CD4-positive, alpha-beta T cell treated with Interleukin-4 for 1 hour (primary cell): ENCODE data around the gene MRPS23.

Experiments
- DNase-seq, 2 donors: peaks; one replicate each; pipeline ENCODE4 v3.0.0-alpha.2; 2020 to 2022

Gene MRPS23

DNA sequence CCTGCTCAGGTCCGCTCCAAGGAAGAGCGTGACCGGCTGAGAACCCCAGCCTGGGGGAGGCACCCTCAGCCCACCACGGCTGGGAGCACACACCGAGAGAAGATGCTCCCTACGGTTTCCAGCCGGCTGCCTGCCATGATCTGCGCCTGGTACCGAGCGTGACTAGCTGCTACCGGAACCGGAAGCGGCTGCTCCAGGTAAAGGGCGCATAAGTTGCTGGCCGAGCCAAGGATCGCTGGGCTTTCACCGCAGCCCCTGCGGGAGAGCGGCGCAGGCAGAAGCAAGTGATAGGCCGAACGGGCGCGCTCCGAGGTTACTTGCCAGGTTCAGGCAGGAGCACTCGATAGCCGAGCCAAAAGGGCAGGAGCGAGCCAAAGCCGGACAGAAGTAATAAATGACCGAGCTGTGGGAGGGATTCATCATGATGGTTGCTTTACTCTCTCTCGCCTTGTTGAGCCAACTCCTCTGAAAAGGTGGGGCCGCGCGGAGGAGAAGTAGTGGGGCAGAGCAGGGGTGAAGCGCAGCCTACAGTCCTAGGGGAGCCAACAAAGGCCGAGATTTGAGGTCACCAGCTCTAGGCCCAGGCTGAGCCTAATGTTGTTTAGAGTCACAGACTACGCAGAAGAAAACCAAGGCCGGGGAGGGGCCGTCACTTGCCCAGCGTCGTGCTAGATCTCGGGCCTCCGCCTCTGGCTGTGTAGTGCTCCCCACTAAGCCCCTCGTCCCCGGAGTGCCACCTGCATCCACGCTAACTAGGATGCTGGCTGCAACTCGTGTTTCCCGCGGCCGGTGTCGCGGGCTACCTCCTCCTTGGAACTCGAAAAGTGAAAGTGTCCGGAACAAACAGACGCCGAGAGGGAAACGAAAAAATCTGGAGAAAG lies at the start of gene MRPS23:
TSS of gene MRPS23 (minus strand) at position 171 of the 881 bp plus-strand sequence. CDS start at position 137, 34 bp downstream.
- DNase-seq = peak; percentile 97

DNA sequence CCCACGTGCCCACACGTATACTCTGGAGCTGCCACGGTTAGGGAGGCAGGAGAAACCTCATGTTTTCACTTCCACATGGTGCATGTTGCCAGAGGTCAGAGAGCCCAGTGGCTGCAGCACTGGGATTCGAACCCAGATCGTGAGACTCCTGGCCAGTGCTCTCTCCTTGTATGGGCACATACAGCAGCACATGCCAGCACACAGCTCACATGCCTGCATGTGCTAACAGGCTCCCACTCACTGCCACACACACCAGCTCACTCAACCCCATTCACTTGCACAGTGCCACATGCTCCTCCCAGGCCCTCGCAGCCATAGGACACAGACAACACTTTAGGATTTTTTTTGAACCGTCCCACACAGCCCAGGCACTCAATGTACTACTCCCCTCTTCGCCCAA lies 49.5 kb upstream of the MRPS23 start:
- DNase-seq = no peak

DNA sequence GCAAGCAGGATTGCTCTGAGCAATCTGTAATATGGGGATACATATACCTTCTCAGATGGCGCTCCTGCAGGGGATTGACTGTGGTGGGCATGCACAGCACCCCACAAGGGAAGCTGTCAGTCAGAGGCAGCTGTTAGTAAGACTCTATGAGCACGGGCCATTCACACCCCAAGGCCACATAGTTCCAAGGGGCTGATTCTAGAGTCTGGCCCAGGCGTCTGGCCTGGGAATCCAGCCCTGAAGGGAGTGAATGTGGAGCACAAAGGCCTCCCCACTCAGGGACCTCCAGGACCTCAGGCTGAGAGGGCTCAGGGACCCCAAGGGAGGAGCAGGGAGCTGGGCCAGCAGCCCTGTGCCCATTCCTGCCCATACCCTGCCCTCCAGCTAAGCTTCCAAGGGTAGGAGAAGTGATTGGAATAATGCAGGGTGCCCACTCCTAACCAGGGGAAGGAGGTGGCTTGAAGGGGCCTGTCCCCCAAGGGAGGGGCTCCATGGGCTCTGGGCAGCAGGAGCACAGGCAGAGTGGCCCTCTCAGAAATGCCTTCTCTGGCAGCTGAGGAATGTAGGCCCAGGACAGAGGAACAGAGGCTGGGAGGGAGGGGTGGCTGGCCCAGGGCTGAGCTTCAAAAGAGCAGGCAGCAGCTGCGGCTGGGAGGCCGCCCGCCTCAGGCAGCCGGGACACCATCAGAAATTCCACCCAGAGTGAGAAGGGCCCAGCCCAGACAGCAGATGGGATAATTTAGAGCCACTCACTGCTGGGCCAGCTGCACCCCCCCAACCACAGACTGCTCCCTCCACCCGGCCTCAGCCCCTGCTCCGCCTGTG lies 48.9 kb upstream of the MRPS23 start:
- no peak for DNase-seq

DNA sequence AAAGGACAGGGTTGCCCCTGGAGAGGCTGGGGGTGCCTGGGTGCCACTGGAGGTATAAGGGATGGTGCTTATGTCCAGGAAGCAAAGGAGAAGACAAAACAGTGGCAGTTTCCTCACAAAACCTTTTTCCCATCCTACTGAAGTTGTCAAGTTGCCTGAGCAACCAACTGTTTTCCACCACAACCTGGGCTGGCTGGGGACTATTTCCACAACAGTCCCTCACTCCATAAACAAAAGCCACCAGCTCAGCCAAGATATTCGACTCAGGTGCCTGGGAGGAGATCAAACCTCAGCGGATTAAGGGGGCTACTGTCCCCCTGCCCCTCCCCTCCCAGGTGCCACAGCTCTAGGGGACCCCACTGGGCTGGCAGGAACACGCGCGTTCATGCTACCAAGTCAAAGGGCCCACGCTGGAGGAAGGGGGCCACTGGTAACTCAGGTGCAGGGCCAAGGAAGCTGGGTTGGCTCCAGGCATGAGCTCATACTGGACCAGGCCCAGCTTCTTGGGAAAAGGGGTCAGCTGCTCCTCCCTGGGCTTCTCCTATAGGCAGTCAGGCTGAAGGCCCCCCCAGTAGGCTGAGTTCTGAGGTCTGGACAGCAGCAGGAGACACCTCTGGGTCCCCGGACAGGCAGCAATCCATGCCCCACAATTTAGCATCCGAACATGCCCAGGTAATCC lies 45.7 kb upstream of the MRPS23 start:
- no peak for DNase-seq

DNA sequence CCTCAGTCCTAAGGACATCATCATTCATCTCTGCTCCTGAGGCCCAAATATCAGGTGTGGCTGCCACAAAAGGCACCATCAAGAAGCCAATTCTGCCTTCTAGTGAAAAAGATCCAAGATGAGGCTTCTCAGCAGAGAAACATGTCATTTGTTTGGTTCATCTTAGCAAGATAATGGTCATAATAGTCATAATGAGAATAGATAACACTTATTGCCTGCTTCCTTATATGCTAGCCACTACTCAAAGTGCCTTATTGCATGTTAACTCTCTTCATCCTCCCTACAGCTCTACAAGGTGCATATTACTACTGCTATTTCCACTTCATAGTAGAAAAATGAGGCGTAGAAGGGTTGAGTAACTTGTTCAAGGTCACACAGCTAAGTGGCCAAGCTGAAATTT lies 45.0 kb upstream of the MRPS23 start:
- DNase-seq = no peak

- DNase-seq = peak; percentile 14 to 76
Observed at GRCh38 chr17:57892820-57893595, 43.2 kb upstream of the MRPS23 start.

DNA sequence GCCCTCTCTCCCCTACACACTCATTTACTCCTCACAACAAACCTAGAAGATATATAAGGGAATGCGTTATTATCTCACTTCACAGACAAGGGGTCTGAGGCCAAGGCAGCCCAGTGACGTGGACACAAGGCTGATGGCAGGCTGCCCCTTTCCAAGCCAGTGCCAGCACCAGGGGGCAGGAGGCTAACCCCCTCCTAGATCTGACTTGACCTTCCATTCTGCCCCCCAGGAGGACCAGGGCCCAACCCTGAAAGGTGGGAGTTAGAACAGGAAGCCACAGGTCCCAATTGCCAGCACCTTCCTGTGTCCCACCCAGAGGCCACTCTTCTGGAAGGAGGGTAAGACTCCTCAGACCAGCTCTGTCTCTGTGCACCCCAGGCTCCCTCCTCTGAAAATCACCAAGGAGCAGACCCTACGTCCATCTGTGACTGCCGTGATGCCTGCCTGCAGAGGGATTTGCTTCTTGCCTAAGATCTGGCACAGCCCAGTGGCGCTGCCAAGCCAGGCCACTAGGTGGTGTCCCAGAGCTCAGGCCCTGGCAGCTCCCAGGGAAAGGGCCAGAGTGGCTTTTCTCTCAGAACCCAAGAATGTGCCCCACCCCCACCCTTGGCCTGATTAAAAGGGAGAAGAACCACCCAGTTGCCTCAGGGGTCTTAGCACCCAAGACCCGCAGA lies 42.4 kb upstream of the MRPS23 start:
- peak; percentile 78 for DNase-seq

- no peak for DNase-seq
Observed at GRCh38 chr17:57890857-57891232, 41.0 kb upstream of the MRPS23 start.

DNA sequence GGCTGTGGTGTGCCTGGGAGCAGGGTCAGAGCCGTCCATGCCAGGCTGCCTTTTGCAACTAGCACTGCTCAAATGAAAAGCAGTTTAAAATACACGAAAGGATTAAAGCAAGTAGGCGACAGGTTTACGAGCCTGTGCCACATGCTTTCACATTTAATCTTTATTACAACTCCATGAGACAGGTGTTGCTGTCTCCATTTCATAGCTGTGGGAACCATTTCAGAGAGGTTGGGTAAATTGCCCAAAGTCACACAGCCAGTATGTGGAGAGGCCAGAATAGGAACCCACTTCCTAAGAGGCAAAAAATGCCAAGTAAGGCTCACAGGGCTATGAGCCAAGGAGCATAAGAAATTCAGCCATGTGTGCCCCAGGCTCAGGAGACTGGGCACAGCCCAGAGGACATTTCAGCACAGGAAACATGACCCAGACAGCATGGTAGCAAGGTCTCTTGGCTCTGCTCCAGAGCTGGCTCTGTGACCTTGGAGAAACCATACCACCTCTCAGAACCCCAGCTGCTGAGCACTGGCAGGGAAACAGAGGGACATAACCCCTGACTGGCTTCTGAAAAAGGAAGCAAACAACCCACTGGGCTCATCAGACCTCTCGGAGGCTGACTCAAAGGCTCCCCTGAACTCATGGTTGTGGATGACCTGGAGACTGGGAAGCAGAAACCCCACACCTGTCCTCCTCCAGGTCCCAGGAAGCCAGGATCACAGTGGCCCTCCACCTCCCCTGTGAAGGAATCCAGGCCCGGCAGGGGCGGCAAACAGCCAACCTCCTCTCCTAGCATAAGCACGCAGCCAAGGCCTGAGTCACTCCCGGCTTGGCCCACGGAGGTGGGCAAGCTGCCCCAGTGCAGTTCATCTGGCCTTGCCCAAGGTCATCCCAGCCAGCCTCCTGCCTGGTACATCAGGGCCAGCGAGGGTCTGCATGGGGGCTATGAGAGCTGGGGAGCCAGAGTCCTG lies 40.3 kb upstream of the MRPS23 start:
- no peak for DNase-seq

DNA sequence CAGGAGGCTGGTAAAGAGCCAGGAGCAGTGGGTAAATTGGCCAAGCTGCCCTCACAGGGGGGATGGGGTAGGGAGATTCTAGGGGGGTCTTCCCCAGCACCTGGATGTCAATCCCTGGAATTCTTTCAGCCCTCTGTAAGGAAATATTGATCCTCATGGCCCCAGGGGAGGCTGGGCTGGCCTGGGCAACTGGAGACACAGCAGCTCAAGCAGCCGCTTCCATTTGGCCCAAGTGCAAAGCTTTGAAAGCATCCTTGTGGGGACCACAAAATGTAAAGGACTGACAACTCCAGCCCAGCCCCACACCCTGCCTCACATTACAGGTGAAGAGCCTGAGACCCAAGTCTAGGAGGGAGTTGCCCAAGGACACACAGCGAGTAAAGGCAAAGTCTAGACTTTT lies 39.4 kb upstream of the MRPS23 start:
- DNase-seq = no peak

DNA sequence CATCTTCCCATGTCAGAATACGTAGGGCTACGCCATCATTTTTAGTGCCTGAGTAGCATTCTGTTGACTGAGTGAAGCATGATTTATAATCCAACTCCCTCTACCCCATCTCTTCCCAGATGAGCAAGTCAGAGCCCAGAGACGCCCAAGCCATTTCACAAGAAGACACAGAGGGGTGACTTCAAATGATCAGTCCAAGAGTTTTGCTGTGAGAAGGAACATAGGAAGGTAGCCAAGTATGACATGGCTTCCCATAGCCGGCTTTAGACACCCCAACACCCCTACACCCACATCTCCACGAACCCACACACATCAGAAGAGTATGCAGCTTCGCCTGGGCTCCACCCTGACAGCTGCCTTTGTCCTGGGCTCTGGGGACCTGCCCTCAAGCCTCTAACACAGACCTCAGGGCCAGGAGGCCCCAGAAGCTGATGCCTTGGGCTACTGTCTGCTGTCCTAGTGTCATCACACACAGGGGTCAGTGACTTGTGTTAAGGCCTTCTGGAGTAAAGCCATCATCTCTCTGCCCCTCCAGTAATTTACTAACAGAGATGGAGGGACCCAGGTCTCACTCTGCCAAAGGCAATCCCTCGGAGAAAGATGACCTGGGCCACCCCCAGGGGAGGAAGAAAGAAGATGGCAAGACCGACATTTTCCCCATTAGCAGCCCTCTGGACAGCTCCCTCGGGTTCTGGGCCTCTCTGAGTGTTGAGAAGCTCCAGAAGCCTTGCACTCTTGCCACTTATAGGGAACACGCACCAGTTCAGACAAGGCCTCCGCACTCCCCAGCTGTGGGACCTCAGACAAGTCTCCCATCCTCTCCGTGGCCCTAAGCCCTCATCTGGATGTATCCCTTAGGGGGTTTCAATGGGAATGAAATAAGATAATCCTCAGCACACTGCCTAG lies 38.7 kb upstream of the MRPS23 start:
- DNase-seq = no peak

DNA sequence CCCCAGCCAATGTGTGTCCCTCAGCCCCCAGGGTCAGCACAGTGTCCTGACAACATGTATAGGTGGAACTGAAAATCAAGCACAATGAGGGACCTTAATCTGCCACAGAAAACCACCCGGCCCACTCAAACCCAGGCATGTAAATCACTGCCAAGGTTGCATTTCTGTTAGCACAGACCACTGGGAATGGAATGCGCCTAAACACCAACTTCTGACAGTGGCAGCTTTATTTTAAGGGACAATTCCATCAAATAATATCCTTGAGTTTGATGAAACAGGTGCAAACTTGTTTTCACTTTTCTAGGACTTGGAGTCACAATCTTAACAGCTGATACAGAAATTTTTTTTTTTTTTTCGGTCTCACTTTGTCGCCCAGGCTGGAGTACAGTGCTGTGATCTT lies 37.3 kb upstream of the MRPS23 start:
- no peak for DNase-seq

DNA sequence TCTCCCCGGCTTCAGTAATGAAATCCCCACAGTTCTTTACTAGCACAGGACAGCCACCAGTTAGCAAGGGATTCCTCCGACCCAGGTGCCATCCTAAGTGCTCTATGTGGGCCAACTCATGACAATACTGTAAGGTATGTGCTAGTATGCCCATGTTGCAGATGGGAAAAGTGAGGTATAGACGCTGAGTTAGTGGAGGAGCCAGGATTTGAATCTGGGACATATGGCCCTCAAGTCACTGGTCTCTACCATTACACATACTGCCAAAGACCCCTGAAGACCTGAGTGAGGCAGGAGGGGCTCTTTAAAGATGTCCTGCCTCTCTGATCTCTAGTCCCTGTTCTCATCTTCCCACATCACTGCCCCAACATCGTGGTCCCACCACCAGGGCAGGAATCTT lies 36.2 kb upstream of the MRPS23 start:
- DNase-seq = no peak

GRCh38 chr17:57885148-57885915 lies 35.5 kb upstream of the MRPS23 start:
- DNase-seq = no peak

DNA sequence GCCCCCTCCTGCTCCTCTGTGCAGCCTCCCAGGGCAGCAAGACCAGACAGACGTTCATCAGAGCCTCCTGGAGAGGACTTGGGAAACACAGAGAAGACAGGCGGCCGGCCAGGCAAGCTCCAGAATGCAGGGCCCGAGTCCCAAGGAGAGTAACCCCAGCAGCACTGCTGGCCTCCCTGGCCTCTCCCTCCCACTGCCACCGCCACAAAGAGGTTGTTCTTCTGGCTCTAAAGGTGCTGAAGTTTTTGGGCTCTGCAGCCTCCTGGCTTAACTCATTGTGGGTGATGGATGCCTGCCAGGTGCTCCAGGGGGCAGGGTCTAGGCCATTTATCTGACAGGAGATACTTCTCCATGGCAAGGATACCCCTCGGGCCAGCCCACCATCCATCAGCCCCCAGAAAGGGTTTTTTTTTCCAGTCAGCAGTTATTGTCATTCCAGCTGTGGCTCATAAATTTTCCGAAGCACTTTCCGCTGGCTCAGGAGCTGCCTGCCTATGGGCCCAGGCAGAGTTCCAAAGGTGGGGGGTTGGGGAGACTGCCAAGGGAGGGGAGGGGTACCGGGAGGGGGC lies 32.0 kb upstream of the MRPS23 start:
- DNase-seq = no peak

- no peak for DNase-seq
Observed at GRCh38 chr17:57881143-57881542, 31.3 kb upstream of the MRPS23 start.

- no peak for DNase-seq
Observed at GRCh38 chr17:57880086-57880456, 30.2 kb upstream of the MRPS23 start.

- DNase-seq = no peak
Observed at GRCh38 chr17:57879437-57880085, 29.7 kb upstream of the MRPS23 start.
